GM19324 (cell line): ENCODE data around the gene SPINT1.
A peak's percentile ranks its signal among the peaks of the same experiment; 100 is the strongest.

ENCODE experiments used
- ATAC-seq: cut with Tn5 transposase; IDR thresholded peaks from one replicate; pipeline ENCODE4 v1.9.1; 2021; ENCODE audit warnings: mild to moderate bottlenecking, moderate library complexity; ENCODE audit not compliant: unreplicated experiment, low FRiP score

SPINT1 gene

GRCh38 chr15:40843885-40844695 is at the start of gene SPINT1:
SPINT1 (plus strand) TSS chr15:40844048; CDS start chr15:40844555, 507 bp downstream.
- no peak for ATAC-seq

- no peak for ATAC-seq
Measured at GRCh38 chr15:40796041-40796440, 47.8 kb upstream of the SPINT1 start.

GRCh38 chr15:40796512-40796911 is 47.3 kb upstream of the SPINT1 start:
- ATAC-seq: no peak

- ATAC-seq: no peak
Measured at GRCh38 chr15:40799523-40799922, 44.3 kb upstream of the SPINT1 start.

GRCh38 chr15:40803076-40803475 is 40.8 kb upstream of the SPINT1 start:
- no peak for ATAC-seq

GRCh38 chr15:40803688-40804087 is 40.2 kb upstream of the SPINT1 start:
- ATAC-seq: no peak

GRCh38 chr15:40806672-40807027 is 37.2 kb upstream of the SPINT1 start:
- ATAC-seq: no peak

GRCh38 chr15:40807028-40807887 is 36.6 kb upstream of the SPINT1 start, which contains the start of the genes DNAJC17 and ZFYVE19:
DNAJC17 (minus strand) TSS chr15:40807473; CDS start chr15:40807446, 27 bp downstream.
ZFYVE19 (plus strand) TSS chr15:40807089; CDS start chr15:40807590, 501 bp downstream.
- peak; percentile 97 for ATAC-seq

- no peak for ATAC-seq
Measured at GRCh38 chr15:40807888-40808461, 35.9 kb upstream of the SPINT1 start.

- no peak for ATAC-seq
Measured at GRCh38 chr15:40808861-40809450, 34.9 kb upstream of the SPINT1 start.

- no peak for ATAC-seq
Measured at GRCh38 chr15:40812721-40813425, 31.0 kb upstream of the SPINT1 start.

- ATAC-seq: no peak
Measured at GRCh38 chr15:40815042-40815698, 28.7 kb upstream of the SPINT1 start.

- no peak for ATAC-seq
Measured at GRCh38 chr15:40819048-40819447, 24.8 kb upstream of the SPINT1 start.

GRCh38 chr15:40821195-40821594 is 22.7 kb upstream of the SPINT1 start:
- no peak for ATAC-seq

GRCh38 chr15:40823572-40824343 is 20.1 kb upstream of the SPINT1 start:
- no peak for ATAC-seq

GRCh38 chr15:40825661-40826422 is 18.0 kb upstream of the SPINT1 start:
- ATAC-seq: no peak

GRCh38 chr15:40826423-40827075 is 17.3 kb upstream of the SPINT1 start:
- no peak for ATAC-seq
